ENCODE measurements around the gene SFTPD. TPM values are rescaled to one million over a fixed set of nuclear protein-coding genes. Genes with fewer than 3 reads are reported as not detected.
"Not testable (repeated sequence)": the region's sequence is repeated elsewhere in the genome, so short reads cannot be mapped to it uniquely, and the experiment has no call there.

SFTPD gene
- total RNA-seq, 1 experiment from 2014 or later = 0.24 TPM

GRCh38 chr10:79898597-79899325 is 50.1 kb downstream of the SFTPD start:
- no peaks in the 10 kb centered on the region for H3K4me1 ChIP-seq (ENCODE audit: insufficient read depth, low read length)
- no peaks in the 10 kb centered on the region for H3K9me3 Mint-ChIP-seq
- no peak overlapping the region for H3K18ac ChIP-seq (ENCODE audit: insufficient read length, low read depth, low read length)
- no peaks in the 10 kb centered on the region for H3K79me2 ChIP-seq (ENCODE audit: insufficient read depth, low read length)
- H2BK5ac ChIP-seq (ENCODE audit: insufficient read length, low read length) = no peak overlapping the region
- H3K14ac ChIP-seq (ENCODE audit: insufficient read depth, low read length) = no peak overlapping the region
- H4K8ac ChIP-seq (replicated peaks; ENCODE audit: insufficient read length, low read depth, low read length) = no peak overlapping the region
- no peak overlapping the region for H3K27ac Mint-ChIP-seq
- TF ChIP-seq CTCF (conservative IDR thresholded peaks at IDR 0.05) = no peak
- no CpG with 5 or more reads among the region's 3 CpGs for WGBS (ENCODE audit: extremely low coverage, insufficient read length, low lambda C conversion rate)
- H3K36me3 Mint-ChIP-seq (ENCODE audit: insufficient read depth in 1 of 3, low read depth in 3 of 3) = no peaks in the 10 kb centered on the region
- no peaks in the 10 kb centered on the region for H3K27me3 ChIP-seq (ENCODE audit: insufficient read depth, low read length)
- no peaks in the 10 kb centered on the region for H3K23me2 ChIP-seq (ENCODE audit: insufficient read length, low read depth, low read length, poor library complexity, severe bottlenecking)
- peaks cover 30% of the 10 kb centered on the region for H3K27me3 Mint-ChIP-seq (ENCODE audit: low read depth)
- H4K91ac ChIP-seq (ENCODE audit: insufficient read length, low read depth, low read length) = no peak overlapping the region
- no peak for DNase-seq
- H3K27ac ChIP-seq (ENCODE audit: insufficient read length, low read depth, low read length) = no peak overlapping the region
- H3K4me3 Mint-ChIP-seq = no peak overlapping the region
- no peak overlapping the region for H4K5ac ChIP-seq (ENCODE audit: insufficient read length, low read depth, low read length)
- no peak overlapping the region for H2AK5ac ChIP-seq (ENCODE audit: insufficient read length, low read length)
- H2BK120ac ChIP-seq (ENCODE audit: low read depth, low read length, poor library complexity, severe bottlenecking) = no peak overlapping the region
- no peak overlapping the region for H3K9ac ChIP-seq (ENCODE audit: extremely low read depth, insufficient read length, low read length)
- no peaks in the 10 kb centered on the region for H3K4me1 Mint-ChIP-seq
- H2BK20ac ChIP-seq (ENCODE audit: low read depth, low read length, poor library complexity, severe bottlenecking) = no peak overlapping the region
- no peak overlapping the region for H2AFZ ChIP-seq (ENCODE audit: low read length)
- H4K20me1 ChIP-seq (ENCODE audit: control insufficient read depth, insufficient read depth, insufficient read length) = no peaks in the 10 kb centered on the region
- H3T11ph ChIP-seq (ENCODE audit: low read length) = no peak overlapping the region
- H3K56ac ChIP-seq (ENCODE audit: insufficient read length, low read depth, low read length) = no peak overlapping the region
- H3K4ac ChIP-seq (ENCODE audit: low read depth, low read length) = no peak overlapping the region
- H3K23ac ChIP-seq (ENCODE audit: insufficient read length, low read depth, low read length) = no peak overlapping the region
- H3K4me2 ChIP-seq (ENCODE audit: insufficient read depth, insufficient read length, low read length) = no peak overlapping the region
- H2BK12ac ChIP-seq (ENCODE audit: insufficient read length, low read depth, low read length) = no peak overlapping the region
- no peaks in the 10 kb centered on the region for H3K9me3 ChIP-seq (ENCODE audit: control insufficient read depth, low read depth, low read length)
- no peak overlapping the region for H2BK15ac ChIP-seq (ENCODE audit: low read depth, low read length)
- H3K79me1 ChIP-seq (ENCODE audit: insufficient read depth, low read depth, low read length, poor library complexity, severe bottlenecking) = no peaks in the 10 kb centered on the region

DNA sequence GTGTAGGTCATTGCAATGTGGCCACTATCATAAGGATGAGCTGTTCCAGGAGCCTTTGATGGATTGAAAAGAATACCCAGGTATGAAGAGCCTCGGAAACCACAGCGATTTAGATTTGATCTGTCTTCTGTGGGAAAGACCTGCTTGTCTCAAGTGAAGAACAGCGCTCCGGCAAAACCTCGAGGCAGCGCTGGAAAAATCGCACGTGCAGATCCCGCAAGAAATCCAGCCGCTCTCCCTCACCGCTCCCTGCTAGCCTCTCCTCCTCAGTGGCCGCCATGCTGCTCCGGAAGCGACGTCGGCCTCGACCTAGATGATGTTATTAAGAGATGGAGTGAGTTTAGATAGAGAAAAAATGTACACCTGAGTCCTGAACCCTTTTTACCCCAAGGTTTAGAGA is 56.0 kb downstream of the SFTPD start:
- H3K4me2 ChIP-seq (ENCODE audit: insufficient read depth, insufficient read length, low read length); H2AFZ ChIP-seq (ENCODE audit: low read length); H3K9ac ChIP-seq (ENCODE audit: extremely low read depth, insufficient read length, low read length); H2BK20ac ChIP-seq (ENCODE audit: low read depth, low read length, poor library complexity, severe bottlenecking); H3K23ac ChIP-seq (ENCODE audit: insufficient read length, low read depth, low read length); H4K91ac ChIP-seq (ENCODE audit: insufficient read length, low read depth, low read length); H4K20me1 ChIP-seq (ENCODE audit: control insufficient read depth, insufficient read depth, insufficient read length); H2AK5ac ChIP-seq (ENCODE audit: insufficient read length, low read length); H3K27ac Mint-ChIP-seq; H3K4ac ChIP-seq (ENCODE audit: low read depth, low read length); H3K4me1 Mint-ChIP-seq; H3K79me2 ChIP-seq (ENCODE audit: insufficient read depth, low read length); H2BK120ac ChIP-seq (ENCODE audit: low read depth, low read length, poor library complexity, severe bottlenecking); H2BK5ac ChIP-seq (ENCODE audit: insufficient read length, low read length); H3T11ph ChIP-seq (ENCODE audit: low read length); H3K9me3 Mint-ChIP-seq; H3K4me3 Mint-ChIP-seq; H4K5ac ChIP-seq (ENCODE audit: insufficient read length, low read depth, low read length); DNase-seq; H3K56ac ChIP-seq (ENCODE audit: insufficient read length, low read depth, low read length); H3K9me3 ChIP-seq (ENCODE audit: control insufficient read depth, low read depth, low read length); H3K4me1 ChIP-seq (ENCODE audit: insufficient read depth, low read length); H3K27me3 ChIP-seq (ENCODE audit: insufficient read depth, low read length); H3K36me3 Mint-ChIP-seq (ENCODE audit: insufficient read depth in 1 of 3, low read depth in 3 of 3); H4K8ac ChIP-seq (replicated peaks; ENCODE audit: insufficient read length, low read depth, low read length); H3K14ac ChIP-seq (ENCODE audit: insufficient read depth, low read length); H3K27ac ChIP-seq (ENCODE audit: insufficient read length, low read depth, low read length); H3K23me2 ChIP-seq (ENCODE audit: insufficient read length, low read depth, low read length, poor library complexity, severe bottlenecking); H3K79me1 ChIP-seq (ENCODE audit: insufficient read depth, low read depth, low read length, poor library complexity, severe bottlenecking); H2BK15ac ChIP-seq (ENCODE audit: low read depth, low read length); H3K18ac ChIP-seq (ENCODE audit: insufficient read length, low read depth, low read length); H2BK12ac ChIP-seq (ENCODE audit: insufficient read length, low read depth, low read length): not testable (repeated sequence)
- peaks cover 11% of the 10 kb centered on the region for H3K27me3 Mint-ChIP-seq (ENCODE audit: low read depth)
- WGBS (ENCODE audit: extremely low coverage, insufficient read length, low lambda C conversion rate) = no CpG with 5 or more reads among the region's 17 CpGs
